ENCODE results near the gene DOC2B. TPM values are rescaled to one million over a fixed set of nuclear protein-coding genes. Genes with fewer than 3 reads are reported as not detected.

Gene DOC2B
- total RNA-seq, 2 donors from 2014 or later, result 0.18 to 0.40 TPM

GRCh38 chr17:193426-193810, 12.0 kb upstream of the DOC2B start:
- DNase-seq, result no peak
- Mint-ChIP-seq H3K4me1 (no peaks in the 10 kb centered on the region), H3K27me3 (peaks cover 8% of the 10 kb centered on the region), H3K36me3 (ENCODE audit: low read depth) (peaks cover 2% of the 10 kb centered on the region), H3K4me3 (no peak overlapping the region), H3K27ac (peak overlapping the region; percentile 39)
- no peak for ATAC-seq
- no peaks in the 10 kb centered on the region for H3K9me3 ChIP-seq (ENCODE audit: control insufficient read depth, low read length, poor library complexity, severe bottlenecking)

GRCh38 chr17:192666-193425, 11.4 kb upstream of the DOC2B start:
- H3K36me3 Mint-ChIP-seq (ENCODE audit: low read depth), result peaks cover 2% of the 10 kb centered on the region
- H3K27me3 Mint-ChIP-seq, result peaks cover 8% of the 10 kb centered on the region
- H3K4me3 Mint-ChIP-seq, result no peak overlapping the region
- no peaks in the 10 kb centered on the region for H3K9me3 ChIP-seq (ENCODE audit: control insufficient read depth, low read length, poor library complexity, severe bottlenecking)
- no peaks in the 10 kb centered on the region for H3K4me1 Mint-ChIP-seq
- no peak for ATAC-seq
- H3K27ac Mint-ChIP-seq, result no peak overlapping the region
- no peak for DNase-seq

- Mint-ChIP-seq H3K4me3 (no peak overlapping the region), H3K4me1 (peaks cover 8% of the 10 kb centered on the region), H3K27ac (no peak overlapping the region), H3K36me3 (ENCODE audit: low read depth) (peaks cover 2% of the 10 kb centered on the region), H3K27me3 (peaks cover 23% of the 10 kb centered on the region)
- no peak for DNase-seq
- ATAC-seq, result no peak
- H3K9me3 ChIP-seq (ENCODE audit: control insufficient read depth, low read length, poor library complexity, severe bottlenecking), result no peaks in the 10 kb centered on the region
Measured at GRCh38 chr17:189444-189843, 8.0 kb upstream of the DOC2B start.

- peaks cover 44% of the 10 kb centered on the region for H3K27me3 Mint-ChIP-seq
- H3K4me3 Mint-ChIP-seq, result no peak overlapping the region
- H3K4me1 Mint-ChIP-seq, result peaks cover 9% of the 10 kb centered on the region
- no peak overlapping the region for H3K27ac Mint-ChIP-seq
- ATAC-seq, result no peak
- DNase-seq, result no peak
- no peaks in the 10 kb centered on the region for H3K9me3 ChIP-seq (ENCODE audit: control insufficient read depth, low read length, poor library complexity, severe bottlenecking)
- H3K36me3 Mint-ChIP-seq (ENCODE audit: low read depth), result peaks cover 2% of the 10 kb centered on the region
Measured at GRCh38 chr17:187130-187529, 5.7 kb upstream of the DOC2B start.

GRCh38 chr17:185445-186138, 4.1 kb upstream of the DOC2B start:
- no peaks in the 10 kb centered on the region for H3K9me3 ChIP-seq (ENCODE audit: control insufficient read depth, low read length, poor library complexity, severe bottlenecking)
- H3K4me1 Mint-ChIP-seq, result peaks cover 13% of the 10 kb centered on the region
- DNase-seq, result peak in 1 of 3 donors; percentile 20
- ATAC-seq, result peak; percentile 59
- peak overlapping the region; percentile 78 for H3K4me3 Mint-ChIP-seq
- peaks cover 2% of the 10 kb centered on the region for H3K36me3 Mint-ChIP-seq (ENCODE audit: low read depth)
- peaks cover 48% of the 10 kb centered on the region for H3K27me3 Mint-ChIP-seq
- peak overlapping the region; percentile 57 for H3K27ac Mint-ChIP-seq

- no peaks in the 10 kb centered on the region for H3K9me3 ChIP-seq (ENCODE audit: control insufficient read depth, low read length, poor library complexity, severe bottlenecking)
- no peaks in the 10 kb centered on the region for H3K36me3 Mint-ChIP-seq (ENCODE audit: low read depth)
- peaks cover 13% of the 10 kb centered on the region for H3K4me1 Mint-ChIP-seq
- H3K27me3 Mint-ChIP-seq, result peaks cover 47% of the 10 kb centered on the region
- ATAC-seq (no peak), DNase-seq (no peak)
- peak overlapping the region; percentile 57 for H3K4me3 Mint-ChIP-seq
- no peak overlapping the region for H3K27ac Mint-ChIP-seq
Measured at GRCh38 chr17:183021-183420, 1.6 kb upstream of the DOC2B start.

GRCh38 chr17:182050-182751, 751 bp upstream of the DOC2B start:
- no peaks in the 10 kb centered on the region for H3K36me3 Mint-ChIP-seq (ENCODE audit: low read depth)
- DNase-seq (no peak), ATAC-seq (no peak)
- H3K4me1 Mint-ChIP-seq, result peaks cover 13% of the 10 kb centered on the region
- peak overlapping the region; percentile 81 for H3K4me3 Mint-ChIP-seq
- peaks cover 55% of the 10 kb centered on the region for H3K27me3 Mint-ChIP-seq
- H3K9me3 ChIP-seq (ENCODE audit: control insufficient read depth, low read length, poor library complexity, severe bottlenecking), result no peaks in the 10 kb centered on the region
- H3K27ac Mint-ChIP-seq, result no peak overlapping the region

GRCh38 chr17:180381-181244, 837 bp downstream of the DOC2B start:
- no peaks in the 10 kb centered on the region for H3K9me3 ChIP-seq (ENCODE audit: control insufficient read depth, low read length, poor library complexity, severe bottlenecking)
- ATAC-seq (no peak), DNase-seq (no peak)
- Mint-ChIP-seq H3K36me3 (ENCODE audit: low read depth) (no peaks in the 10 kb centered on the region), H3K27ac (no peak overlapping the region), H3K4me3 (no peak overlapping the region), H3K27me3 (peaks cover 48% of the 10 kb centered on the region), H3K4me1 (peaks cover 9% of the 10 kb centered on the region)

GRCh38 chr17:179781-180380, 1.6 kb downstream of the DOC2B start:
- ATAC-seq (no peak), DNase-seq (no peak)
- H3K4me3 Mint-ChIP-seq, result no peak overlapping the region
- H3K36me3 Mint-ChIP-seq (ENCODE audit: low read depth), result no peaks in the 10 kb centered on the region
- H3K9me3 ChIP-seq (ENCODE audit: control insufficient read depth, low read length, poor library complexity, severe bottlenecking), result no peaks in the 10 kb centered on the region
- no peak overlapping the region for H3K27ac Mint-ChIP-seq
- peaks cover 6% of the 10 kb centered on the region for H3K4me1 Mint-ChIP-seq
- H3K27me3 Mint-ChIP-seq, result peaks cover 43% of the 10 kb centered on the region

GRCh38 chr17:179066-179432, 2.4 kb downstream of the DOC2B start:
- Mint-ChIP-seq H3K27me3 (peaks cover 37% of the 10 kb centered on the region), H3K27ac (no peak overlapping the region), H3K4me1 (peaks cover 6% of the 10 kb centered on the region), H3K36me3 (ENCODE audit: low read depth) (no peaks in the 10 kb centered on the region), H3K4me3 (peak overlapping the region; percentile 25)
- DNase-seq (no peak), ATAC-seq (no peak)
- H3K9me3 ChIP-seq (ENCODE audit: control insufficient read depth, low read length, poor library complexity, severe bottlenecking), result no peaks in the 10 kb centered on the region

- Mint-ChIP-seq H3K27ac (no peak overlapping the region), H3K4me3 (peak overlapping the region; percentile 25), H3K4me1 (peaks cover 6% of the 10 kb centered on the region), H3K36me3 (ENCODE audit: low read depth) (no peaks in the 10 kb centered on the region), H3K27me3 (peaks cover 31% of the 10 kb centered on the region)
- ATAC-seq, result no peak
- no peaks in the 10 kb centered on the region for H3K9me3 ChIP-seq (ENCODE audit: control insufficient read depth, low read length, poor library complexity, severe bottlenecking)
- no peak for DNase-seq
Measured at GRCh38 chr17:178292-179065, 3.0 kb downstream of the DOC2B start.

- ATAC-seq (no peak), DNase-seq (no peak)
- Mint-ChIP-seq H3K36me3 (ENCODE audit: low read depth) (no peaks in the 10 kb centered on the region), H3K27me3 (peaks cover 24% of the 10 kb centered on the region), H3K27ac (peak overlapping the region; percentile 57), H3K4me1 (peaks cover 6% of the 10 kb centered on the region), H3K4me3 (no peak overlapping the region)
- no peaks in the 10 kb centered on the region for H3K9me3 ChIP-seq (ENCODE audit: control insufficient read depth, low read length, poor library complexity, severe bottlenecking)
Measured at GRCh38 chr17:177762-178161, 3.7 kb downstream of the DOC2B start.
